Gastroesophageal sphincter (tissue), 3 donors: ENCODE data around the gene COX7A2.

Source experiments
- POLR2A ChIP-seq, 2 donors: fragments of 450-650 bp; IDR thresholded peaks; one replicate each; pipeline ENCODE4 v1.6.1; 2017; ENCODE audit warnings: antibody characterized with exemption in 2 of 2, mild to moderate bottlenecking in 2 of 2, moderate library complexity in 1 of 2
- TF ChIP-seq, protein P1 (sequence below), 4 experiments: fragments of 200-600 bp in 2 of 4; fragments of 450-650 bp in 2 of 4; sonication (generic) in 1 of 4; IDR thresholded peaks; one replicate each; pipeline ENCODE4 v1.5.1; 2017 to 2019; ENCODE audit warnings: antibody characterized with exemption in 4 of 4, mild to moderate bottlenecking in 2 of 4, moderate library complexity in 2 of 4

DNA sequence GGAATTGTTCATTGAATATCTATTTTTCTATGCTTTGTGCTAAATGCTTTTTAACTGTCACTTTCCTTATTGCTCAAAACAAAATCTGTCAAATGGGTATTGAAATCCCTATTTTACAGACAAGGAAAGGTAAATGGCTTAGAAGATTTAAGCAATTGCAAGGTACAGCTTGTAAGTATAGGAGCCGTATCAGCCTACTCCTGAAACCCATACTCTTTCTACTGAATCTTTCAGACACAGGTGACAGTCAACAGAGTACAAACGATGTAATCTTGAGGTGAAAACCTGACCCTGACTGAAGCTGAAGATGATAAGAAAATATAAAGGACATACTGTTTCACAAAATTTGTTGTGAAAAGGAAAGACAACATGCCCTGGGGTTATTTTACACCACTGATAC lies 7.0 kb upstream of the COX7A2 start:
- TF ChIP-seq, protein P1, sequence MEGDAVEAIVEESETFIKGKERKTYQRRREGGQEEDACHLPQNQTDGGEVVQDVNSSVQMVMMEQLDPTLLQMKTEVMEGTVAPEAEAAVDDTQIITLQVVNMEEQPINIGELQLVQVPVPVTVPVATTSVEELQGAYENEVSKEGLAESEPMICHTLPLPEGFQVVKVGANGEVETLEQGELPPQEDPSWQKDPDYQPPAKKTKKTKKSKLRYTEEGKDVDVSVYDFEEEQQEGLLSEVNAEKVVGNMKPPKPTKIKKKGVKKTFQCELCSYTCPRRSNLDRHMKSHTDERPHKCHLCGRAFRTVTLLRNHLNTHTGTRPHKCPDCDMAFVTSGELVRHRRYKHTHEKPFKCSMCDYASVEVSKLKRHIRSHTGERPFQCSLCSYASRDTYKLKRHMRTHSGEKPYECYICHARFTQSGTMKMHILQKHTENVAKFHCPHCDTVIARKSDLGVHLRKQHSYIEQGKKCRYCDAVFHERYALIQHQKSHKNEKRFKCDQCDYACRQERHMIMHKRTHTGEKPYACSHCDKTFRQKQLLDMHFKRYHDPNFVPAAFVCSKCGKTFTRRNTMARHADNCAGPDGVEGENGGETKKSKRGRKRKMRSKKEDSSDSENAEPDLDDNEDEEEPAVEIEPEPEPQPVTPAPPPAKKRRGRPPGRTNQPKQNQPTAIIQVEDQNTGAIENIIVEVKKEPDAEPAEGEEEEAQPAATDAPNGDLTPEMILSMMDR (IDR thresholded peaks at IDR 0.05): no peak
- no peak for TF ChIP-seq POLR2A (IDR thresholded peaks at IDR 0.05)
